Stimulated activated CD8-positive, alpha-beta memory T cell treated with anti-CD3 and anti-CD28 coated beads, Interleukin-15, amount 100 ng/mL, for 24 hours (primary cell): ENCODE data around the gene ROR1.
"Not testable (repeated sequence)": the region's sequence is repeated elsewhere in the genome, so short reads cannot be mapped to it uniquely, and the experiment has no call there.

Source experiments
- DNase-seq: peaks from one replicate; pipeline ENCODE4 v3.0.0-alpha.2; 2020; ENCODE audit warnings: low read depth

Gene ROR1

GRCh38 chr1:64061430-64062104, 287.8 kb downstream of the ROR1 start:
- no peak for DNase-seq

- DNase-seq: no peak
These were observed 288.7 kb downstream of the ROR1 start for GRCh38 chr1:64062529-64062928.

- no peak for DNase-seq
These were observed 289.2 kb downstream of the ROR1 start for GRCh38 chr1:64062941-64063581.

- DNase-seq: no peak
These were observed 291.8 kb downstream of the ROR1 start for GRCh38 chr1:64065571-64065970.

GRCh38 chr1:64072089-64072793, 298.4 kb downstream of the ROR1 start:
- no peak for DNase-seq

GRCh38 chr1:64073705-64074104, 299.9 kb downstream of the ROR1 start:
- no peak for DNase-seq

- no peak for DNase-seq
These were observed 300.9 kb downstream of the ROR1 start for GRCh38 chr1:64074767-64075166.

- DNase-seq: no peak
These were observed 303.6 kb downstream of the ROR1 start for GRCh38 chr1:64077281-64077940.

- no peak for DNase-seq
These were observed 307.2 kb downstream of the ROR1 start for GRCh38 chr1:64080941-64081562.

- DNase-seq: no peak
These were observed 308.6 kb downstream of the ROR1 start for GRCh38 chr1:64082459-64082858.

GRCh38 chr1:64084451-64084850, 310.6 kb downstream of the ROR1 start:
- no peak for DNase-seq

- DNase-seq: no peak
These were observed 314.0 kb downstream of the ROR1 start for GRCh38 chr1:64087768-64088167.

GRCh38 chr1:64090436-64090835, 316.6 kb downstream of the ROR1 start:
- no peak for DNase-seq

GRCh38 chr1:64092851-64093371, 319.1 kb downstream of the ROR1 start:
- no peak for DNase-seq

- no peak for DNase-seq
These were observed 320.1 kb downstream of the ROR1 start for GRCh38 chr1:64093941-64094340.

GRCh38 chr1:64095832-64096231, 322.0 kb downstream of the ROR1 start:
- no peak for DNase-seq

GRCh38 chr1:64097859-64098258, 324.0 kb downstream of the ROR1 start:
- DNase-seq: no peak

- no peak for DNase-seq
These were observed 324.6 kb downstream of the ROR1 start for GRCh38 chr1:64098436-64098835.

GRCh38 chr1:64098846-64099582, 325.2 kb downstream of the ROR1 start:
- DNase-seq: no peak

GRCh38 chr1:64100791-64101190, 327.0 kb downstream of the ROR1 start:
- DNase-seq: no peak

GRCh38 chr1:64104585-64104984, 330.8 kb downstream of the ROR1 start:
- DNase-seq: not testable (repeated sequence)
